ENCODE measurements around the gene IER5L.
A peak's percentile ranks its signal among the peaks of the same experiment; 100 is the strongest.

Gene IER5L

GRCh38 chr9:129143031-129143927, 34.8 kb downstream of the IER5L start:
- TF ChIP-seq CTCF (IDR thresholded peaks at IDR 0.05; ENCODE audit: borderline replicate concordance, insufficient read depth, low read depth, low read length), result peak; percentile 98
- no peak overlapping the region for H3K4me3 ChIP-seq (ENCODE audit: low read depth, low read length)

GRCh38 chr9:129142138-129142935, 35.7 kb downstream of the IER5L start:
- no peak for TF ChIP-seq CTCF (IDR thresholded peaks at IDR 0.05; ENCODE audit: borderline replicate concordance, insufficient read depth, low read depth, low read length)
- no peak overlapping the region for H3K4me3 ChIP-seq (ENCODE audit: low read depth, low read length)

GRCh38 chr9:129141066-129142041, 36.7 kb downstream of the IER5L start:
- H3K4me3 ChIP-seq (ENCODE audit: low read depth, low read length), result no peak overlapping the region
- TF ChIP-seq CTCF (IDR thresholded peaks at IDR 0.05; ENCODE audit: borderline replicate concordance, insufficient read depth, low read depth, low read length), result no peak

GRCh38 chr9:129140397-129141065, 37.5 kb downstream of the IER5L start:
- no peak for TF ChIP-seq CTCF (IDR thresholded peaks at IDR 0.05; ENCODE audit: borderline replicate concordance, insufficient read depth, low read depth, low read length)
- peak overlapping the region; percentile 42 for H3K4me3 ChIP-seq (ENCODE audit: low read depth, low read length)

GRCh38 chr9:129139993-129140396, 38.1 kb downstream of the IER5L start:
- peak overlapping the region; percentile 42 for H3K4me3 ChIP-seq (ENCODE audit: low read depth, low read length)
- TF ChIP-seq CTCF (IDR thresholded peaks at IDR 0.05; ENCODE audit: borderline replicate concordance, insufficient read depth, low read depth, low read length), result no peak
